CD4-positive, alpha-beta T cell treated with Interleukin-1 beta for 1 hour (primary cell): ENCODE data around the gene OPALIN.

Experiments
- DNase-seq, 2 donors: peaks; one replicate each; pipeline ENCODE4 v3.0.0-alpha.2; 2020 to 2022

OPALIN gene, protein sequence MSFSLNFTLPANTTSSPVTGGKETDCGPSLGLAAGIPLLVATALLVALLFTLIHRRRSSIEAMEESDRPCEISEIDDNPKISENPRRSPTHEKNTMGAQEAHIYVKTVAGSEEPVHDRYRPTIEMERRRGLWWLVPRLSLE

DNA sequence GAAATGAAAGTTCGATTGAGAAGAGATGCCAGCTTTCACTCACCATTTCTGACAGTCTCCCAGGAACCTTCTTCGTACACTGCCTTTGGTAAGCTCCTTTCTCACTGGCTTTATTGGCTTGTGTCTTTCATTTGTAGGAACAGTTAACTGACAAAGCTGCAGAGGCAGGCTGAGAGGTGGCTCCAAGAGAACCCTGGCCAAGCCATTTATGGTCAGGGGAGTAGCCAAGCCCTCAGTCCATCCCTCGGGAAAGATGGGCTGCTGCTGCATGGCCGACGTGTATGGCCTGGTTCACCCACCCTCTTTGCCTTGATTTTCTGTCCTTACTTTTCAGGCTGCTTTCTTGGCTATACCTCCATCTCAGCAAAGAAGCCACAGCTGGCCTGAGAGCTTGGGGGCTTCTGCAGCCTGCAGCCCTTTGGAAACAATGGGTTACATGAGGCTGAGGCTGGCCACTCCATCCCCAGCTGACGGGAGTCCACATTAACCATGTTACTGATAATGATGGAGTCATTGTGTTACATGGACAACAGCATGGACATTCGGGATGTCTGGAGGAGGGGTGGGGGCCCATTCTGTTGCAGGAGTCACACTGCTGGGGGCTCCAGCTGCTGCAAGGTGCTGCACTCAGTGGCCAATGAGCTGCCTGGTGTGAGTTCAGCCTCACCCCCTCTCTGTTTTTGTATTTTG, at the start of gene OPALIN:
Gene OPALIN (minus strand): TSS at position 152 of the 690 bp plus-strand sequence. CDS start 106 bp downstream, at position 46.
- no peak for DNase-seq

- DNase-seq: no peak
Observed at GRCh38 chr10:96408201-96408600, 49.4 kb upstream of the OPALIN start.

DNA sequence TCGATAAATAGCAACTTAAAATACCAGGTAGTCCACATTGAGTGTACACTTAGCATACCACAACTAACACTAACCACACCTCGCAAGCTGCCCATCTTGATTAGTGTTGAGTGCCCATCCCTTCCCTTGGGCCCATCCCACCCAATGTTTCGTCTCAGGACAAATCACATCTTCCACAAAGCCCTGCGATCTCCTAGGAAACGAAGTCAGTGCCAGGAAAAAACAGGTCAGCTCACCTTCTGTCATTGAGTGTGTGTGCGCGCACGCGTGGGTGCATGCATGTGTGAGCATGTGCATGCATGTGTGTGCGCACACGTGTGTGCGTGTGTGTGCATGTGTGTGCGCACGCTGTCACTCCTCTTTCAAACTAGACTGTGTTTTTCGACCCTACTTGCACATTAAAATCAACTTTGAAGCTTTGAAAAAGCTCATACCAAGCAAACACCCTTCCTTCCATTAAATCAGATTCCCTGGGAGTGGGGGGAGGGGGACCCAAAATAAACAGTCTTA, 48.8 kb upstream of the OPALIN start:
- DNase-seq: no peak

GRCh38 chr10:96406091-96406490, 47.3 kb upstream of the OPALIN start:
- DNase-seq: no peak

- DNase-seq: no peak
Observed at GRCh38 chr10:96402417-96403305, 43.9 kb upstream of the OPALIN start.

DNA sequence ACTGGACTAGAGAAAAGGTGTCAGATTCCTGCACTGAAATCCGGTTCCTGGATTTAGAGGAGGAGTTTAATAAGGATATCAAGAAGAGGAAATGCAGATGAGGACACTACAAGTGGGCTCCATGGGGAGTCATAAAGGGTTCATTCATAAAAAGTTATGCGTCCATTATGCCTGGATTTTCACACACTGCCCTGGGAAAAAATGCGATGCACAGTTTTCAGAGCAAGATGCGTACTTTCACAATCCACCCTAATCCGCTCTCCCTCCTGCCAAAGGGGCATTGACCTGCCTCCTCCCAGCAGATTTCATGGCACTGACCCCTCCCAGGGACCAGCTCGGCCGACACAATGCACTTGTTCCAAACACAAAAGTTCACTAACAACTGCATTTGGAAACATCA, 42.2 kb upstream of the OPALIN start:
- DNase-seq: no peak

GRCh38 chr10:96400465-96400864, 41.7 kb upstream of the OPALIN start:
- DNase-seq: no peak

GRCh38 chr10:96397902-96398301, 39.1 kb upstream of the OPALIN start:
- no peak for DNase-seq

- peak; percentile 49 to 60 for DNase-seq
Observed at GRCh38 chr10:96395931-96396877, 37.4 kb upstream of the OPALIN start.

DNA sequence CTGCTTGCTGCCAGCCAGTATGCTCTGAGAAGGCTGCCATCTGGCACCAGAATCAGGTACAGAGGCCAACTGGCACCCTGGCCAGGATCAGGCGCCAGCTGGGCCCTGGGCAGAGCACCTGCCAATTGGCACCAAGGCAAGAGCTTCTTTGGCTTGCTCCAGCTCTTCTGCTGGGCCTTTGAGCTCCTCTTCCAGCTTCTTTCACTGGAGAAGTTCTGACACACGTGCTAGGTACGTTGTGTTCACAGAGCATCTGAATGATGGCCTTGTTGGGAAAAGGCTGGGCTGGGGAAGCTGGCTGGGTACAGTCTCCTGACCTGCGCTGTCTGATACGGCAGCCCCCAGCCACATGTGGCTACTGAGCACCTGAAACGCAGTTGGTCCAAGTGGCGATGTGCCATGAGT, 31.7 kb upstream of the OPALIN start:
- no peak for DNase-seq

GRCh38 chr10:96389785-96390184, 31.0 kb upstream of the OPALIN start:
- DNase-seq: no peak

DNA sequence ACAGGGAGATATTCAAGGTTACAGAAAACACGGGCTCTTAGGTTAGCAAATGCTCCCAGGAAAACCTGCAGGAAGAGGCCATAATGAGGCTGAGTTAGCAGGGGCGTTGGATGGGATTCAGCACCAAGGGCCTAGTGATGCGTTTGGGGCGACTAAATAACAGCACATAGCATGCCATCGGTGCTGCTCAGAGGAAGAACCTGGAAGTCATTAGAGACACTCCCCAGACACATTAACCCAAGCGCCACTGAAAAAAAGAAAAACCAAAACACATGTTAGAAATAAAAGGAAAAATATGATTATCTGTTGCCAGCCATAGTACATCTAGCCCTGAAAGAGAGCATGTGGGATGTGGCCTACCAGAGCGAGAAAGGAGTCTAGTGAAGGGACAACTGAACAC, 28.8 kb upstream of the OPALIN start:
- DNase-seq: no peak

DNA sequence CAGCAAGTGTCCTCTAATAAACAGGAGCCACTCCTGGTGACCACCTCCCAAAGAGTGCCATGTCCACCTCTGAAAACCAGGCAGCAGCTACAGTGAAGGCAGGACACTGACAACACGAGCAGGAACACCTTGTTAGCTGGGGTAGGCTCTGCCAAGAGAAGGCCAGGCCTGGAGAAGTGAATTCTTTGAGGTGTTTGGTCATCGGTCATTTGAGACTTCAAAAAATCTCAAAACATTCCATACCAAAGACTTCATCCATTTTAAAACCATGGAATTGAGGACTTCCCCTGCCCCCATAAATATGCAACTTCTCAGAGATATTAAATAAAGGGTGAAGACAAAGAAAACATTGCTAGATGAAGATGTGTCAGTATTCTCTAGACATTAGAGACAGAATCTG, 28.4 kb upstream of the OPALIN start:
- DNase-seq: no peak

DNA sequence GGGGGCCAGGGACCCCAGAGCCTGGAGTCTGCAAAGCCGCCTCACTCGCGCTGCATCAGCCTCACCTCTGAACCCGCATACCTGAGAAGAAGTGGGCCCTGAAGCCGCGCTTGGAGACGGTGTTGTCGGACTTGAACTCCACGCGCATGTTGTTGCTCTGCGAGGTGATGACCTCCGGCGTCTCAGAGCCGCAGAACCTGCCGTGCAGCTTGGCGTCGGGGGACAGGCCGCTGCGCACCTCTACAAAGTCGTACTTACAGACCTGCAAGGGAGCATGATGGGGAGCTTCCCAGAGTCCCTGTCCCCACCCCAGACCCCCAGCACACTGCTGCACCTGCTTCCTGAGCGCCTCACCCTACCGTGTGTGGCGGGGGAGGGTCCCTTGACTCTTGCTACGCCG, 25.7 kb upstream of the OPALIN start:
- no peak for DNase-seq

GRCh38 chr10:96380821-96381220, 22.0 kb upstream of the OPALIN start:
- peak in 1 of 2 donors; percentile 61 for DNase-seq

DNA sequence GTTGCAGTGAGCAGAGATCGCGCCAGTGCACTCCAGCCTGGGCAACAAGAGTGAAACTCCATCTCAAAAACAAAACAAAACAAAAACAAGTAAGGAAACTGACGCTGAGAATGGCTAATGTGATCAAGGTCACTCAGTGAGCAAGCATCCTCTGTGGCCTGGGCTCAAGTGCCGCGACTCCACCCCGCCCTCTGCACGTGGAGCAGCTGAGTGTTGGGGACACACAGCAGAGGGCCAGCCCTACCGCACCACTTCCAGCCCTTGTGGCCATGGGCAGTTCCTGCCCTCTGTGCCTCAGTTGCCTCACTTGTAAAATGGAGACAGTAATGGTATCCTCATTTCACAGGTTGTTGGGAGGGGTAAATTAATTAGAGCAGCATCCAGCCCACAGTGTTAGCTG, 21.0 kb upstream of the OPALIN start:
- DNase-seq: no peak

- no peak for DNase-seq
Observed at GRCh38 chr10:96378741-96379140, 19.9 kb upstream of the OPALIN start.

GRCh38 chr10:96377816-96378294, 19.1 kb upstream of the OPALIN start:
- no peak for DNase-seq

GRCh38 chr10:96376483-96376882, 17.7 kb upstream of the OPALIN start:
- no peak for DNase-seq

- DNase-seq: peak; percentile 67 to 70
Observed at GRCh38 chr10:96374985-96375830, 16.4 kb upstream of the OPALIN start.

DNA sequence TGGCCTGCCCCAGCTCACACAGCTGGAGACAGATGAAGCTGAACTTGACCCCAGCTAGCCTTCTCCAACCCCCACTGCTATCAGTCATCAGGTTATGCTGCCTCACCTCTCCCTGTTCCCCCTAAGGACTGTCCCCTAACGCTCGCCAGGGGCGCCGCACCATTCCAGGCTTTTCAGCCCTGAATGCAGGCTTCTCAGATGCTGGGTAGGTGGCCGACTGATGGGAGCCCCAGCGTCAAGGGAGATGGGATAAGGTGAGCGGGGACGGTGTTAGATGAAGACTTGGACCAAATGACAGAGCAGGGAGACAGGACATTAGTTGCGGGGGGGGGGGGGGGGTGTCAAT, 15.8 kb upstream of the OPALIN start:
- no peak for DNase-seq
